ENCODE data around the gene UNC93B1. TPM values are rescaled to one million over a fixed set of nuclear protein-coding genes. Genes with fewer than 3 reads are reported as not detected.

Gene UNC93B1
- polyA plus RNA-seq, 2 of the 4 experiments (the other 2 are of a cell fraction), result 49.4 to 51.2 TPM

- CTCF ChIA-PET, result interaction anchor here (1.6 to 10.7 kb wide), 7 partner anchors 9 to 201 kb away, joined by 6 to 204 read pairs (median 9); no protein-coding TSS in a partner anchor
- peak overlapping the region; percentile 99 to 100 for H3K27ac ChIP-seq
- DNase-seq (ENCODE audit: low read depth in 1 of 2, low spot score in 1 of 2) (no peak), FAIRE-seq (no peak), ATAC-seq (no peak)
- WGBS (ENCODE audit: missing lambda C conversion rate), result 87% methylated on average over 10 of the region's 16 CpGs
- POLR2A ChIA-PET, result interaction anchor here (1.3 to 1.4 kb wide), 2 partner anchors 11 to 30 kb away, joined by 3 to 5 read pairs; no protein-coding TSS in a partner anchor
- no peak for TF ChIP-seq TFCP2L1 (CRISPR knock-in tag; IDR thresholded peaks at IDR 0.05)
- no peak for TF ChIP-seq RNF2 (IDR thresholded peaks at IDR 0.05; ENCODE audit: borderline replicate concordance, low read depth)
- TF ChIP-seq BHLHE40 (IDR thresholded peaks at IDR 0.05; ENCODE audit: low read depth, low read length), result no peak
- TF ChIP-seq ZNF302 (CRISPR knock-in tag; IDR thresholded peaks at IDR 0.05), result no peak
- 0 out of 2 replicates have a peak, but pooled peaks have one; percentile 43 for TF ChIP-seq HDAC2 (IDR thresholded peaks at IDR 0.05)
- no peak for TF ChIP-seq EP300 (IDR thresholded peaks at IDR 0.05)
- TF ChIP-seq KDM1A (IDR thresholded peaks at IDR 0.05; ENCODE audit: low read depth), result peak; percentile 75
- no peak for TF ChIP-seq TP53 (CRISPR knock-in tag; IDR thresholded peaks at IDR 0.05)
- TF ChIP-seq ZC3H11A (IDR thresholded peaks at IDR 0.05), result no peak
- TF ChIP-seq CBX2 (IDR thresholded peaks at IDR 0.05; ENCODE audit: borderline replicate concordance, low read depth), result no peak
- no peak for TF ChIP-seq CHD4 (IDR thresholded peaks at IDR 0.05; ENCODE audit: borderline replicate concordance)
- no peak for TF ChIP-seq NPAS2 (CRISPR knock-in tag; IDR thresholded peaks at IDR 0.05; ENCODE audit: borderline replicate concordance)
- TF ChIP-seq HOXB5 (CRISPR knock-in tag; IDR thresholded peaks at IDR 0.05), result no peak
- no peak for TF ChIP-seq PBX3 (IDR thresholded peaks at IDR 0.05)
- no peak for TF ChIP-seq HMGXB4 (CRISPR knock-in tag; IDR thresholded peaks at IDR 0.05; ENCODE audit: borderline replicate concordance)
- peaks cover 66% of the 10 kb centered on the region for H3K4me1 ChIP-seq
- H3K4me2 ChIP-seq, result peak overlapping the region; percentile 96
- H3K4me3 ChIP-seq, result no peak overlapping the region
- H3K9me3 ChIP-seq, result no peaks in the 10 kb centered on the region
These were observed 3.8 kb upstream of the UNC93B1 start for GRCh38 chr11:68007498-68008380.

- DNase-seq (ENCODE audit: low read depth in 1 of 2, low spot score in 1 of 2) (no peak), ATAC-seq (no peak), FAIRE-seq (no peak)
- 0 out of 3 replicates have a peak overlapping the region, but pooled peaks have one; percentile 11 for H3K4me2 ChIP-seq
- 98% methylated on average over 7 of the region's 7 CpGs for WGBS (ENCODE audit: missing lambda C conversion rate)
- H3K9me3 ChIP-seq, result no peaks in the 10 kb centered on the region
- peak overlapping the region; percentile 99 to 100; a peak in 5 of 6 replicates for H3K27ac ChIP-seq
- no peak overlapping the region for H3K4me3 ChIP-seq
- H3K4me1 ChIP-seq, result peaks cover 61% of the 10 kb centered on the region
- ChIA-PET POLR2A (no interaction called here), CTCF (interaction anchor here (1.6 to 10.7 kb wide), 2 partner anchors 9 to 17 kb away, joined by 5 to 204 read pairs; no protein-coding TSS in a partner anchor)
- no peak for TF ChIP-seq ZC3H11A (IDR thresholded peaks at IDR 0.05)
- no peak for TF ChIP-seq HOXA7 (CRISPR knock-in tag; IDR thresholded peaks at IDR 0.05)
- TF ChIP-seq HES2 (IDR thresholded peaks at IDR 0.05), result no peak
- TF ChIP-seq ESRRA (IDR thresholded peaks at IDR 0.05; ENCODE audit: borderline replicate concordance, low read length), result 0 out of 2 replicates have a peak, but pooled peaks have one; percentile 1
These were observed 2.8 kb upstream of the UNC93B1 start for GRCh38 chr11:68006606-68007166.

Data from A549 (cell line).